Spleen (tissue), 11 donors: Measurements from ENCODE around the gene PNMA6E. TPM values are rescaled to one million over a fixed set of nuclear protein-coding genes. Genes with fewer than 3 reads are reported as not detected.
A peak's percentile ranks its signal among the peaks of the same experiment; 100 is the strongest.

ENCODE experiments used
- DNase-seq: peaks from one replicate; pipeline ENCODE4 v3.0.0-alpha.2; 2020
- H3K27ac ChIP-seq, 8 donors: fragments of 200-600 bp; sonication (generic) in 7 of 8; 1 replicate in 4 of 8; 2 replicates in 4 of 8; pipeline versions ENCODE4 v1.5.0 to v1.8.0; 2016 to 2021; ENCODE audit warnings: inconsistent platforms in 4 of 8, mild to moderate bottlenecking in 4 of 8, moderate library complexity in 1 of 8
- H3K27me3 ChIP-seq, 7 donors: fragments of 200-600 bp; sonication (generic) in 6 of 7; replicated peaks in 1 of 7; 1 replicate in 4 of 7; 2 replicates in 3 of 7; pipeline versions ENCODE4 v1.5.0 to v1.8.0; 2016 to 2021; ENCODE audit warnings: inconsistent platforms in 3 of 7, mild to moderate bottlenecking in 1 of 7
- H3K36me3 ChIP-seq, 6 donors: fragments of 200-600 bp; sonication (generic) in 5 of 6; 1 replicate in 4 of 6; 2 replicates in 2 of 6; pipeline versions ENCODE4 v1.5.0 to v1.8.0; 2016 to 2021; ENCODE audit warnings: inconsistent platforms in 2 of 6
- H3K4me1 ChIP-seq, 6 donors: fragments of 200-600 bp; sonication (generic) in 5 of 6; 1 replicate in 3 of 6; 2 replicates in 3 of 6; pipeline versions ENCODE4 v1.5.0 to v1.8.0; 2016 to 2021; ENCODE audit warnings: inconsistent platforms in 3 of 6
- H3K4me3 ChIP-seq, 8 donors: fragments of 200-600 bp; sonication (generic) in 7 of 8; 1 replicate in 4 of 8; 2 replicates in 4 of 8; pipeline versions ENCODE4 v1.5.0 to v1.8.0; 2016 to 2021; ENCODE audit warnings: inconsistent platforms in 4 of 8, mild to moderate bottlenecking in 4 of 8, moderate library complexity in 2 of 8
- H3K9me3 ChIP-seq, 8 donors: fragments of 200-600 bp; sonication (generic) in 7 of 8; 1 replicate in 4 of 8; 2 replicates in 4 of 8; pipeline versions ENCODE4 v1.5.0 to v1.8.0; 2016 to 2021; ENCODE audit warnings: inconsistent platforms in 4 of 8
- POLR2A ChIP-seq, 3 donors: fragments of 450-650 bp; IDR thresholded peaks; one replicate each; pipeline ENCODE4 v1.5.1; 2017; ENCODE audit warnings: antibody characterized with exemption in 3 of 3, mild to moderate bottlenecking in 1 of 3
- POLR2AphosphoS5 ChIP-seq, 3 donors: sonication (generic); formaldehyde crosslinking; IDR thresholded peaks; one replicate each; pipeline ENCODE4 v1.5.1; 2017; ENCODE audit warnings: antibody characterized with exemption in 3 of 3
- WGBS, 5 donors: extraction: QIAGEN DNeasy Blood & Tissue Kit in 3 of 5; methylation state at CpG; one replicate each; pipeline versions ENCODE4 v1.1.5 to v1.1.7; 2013 to 2018; 5-methylcytosine and 5-hydroxymethylcytosine counted together
- intact Hi-C: fragments of 100-400 bp; cut with DNase I; formaldehyde crosslinking; loops from one replicate; pipeline ENCODE4 v1.15.0; 2023; ENCODE audit warnings: low total_unique reads
- polyA plus RNA-seq, 3 donors: library from polyadenylated mRNA; stranded (reverse); fragments of 200-250 nt; gene quantifications; one replicate each; pipeline ENCODE4 v1.2.1, GENCODE V29; 2013
- small RNA-seq, 4 donors: library from RNA; depleted of rRNA; stranded (forward); fragments of <200 nt; gene quantifications; one replicate each; pipeline ENCODE3, GENCODE V24; 2016
- total RNA-seq, 7 donors: library from RNA; depleted of rRNA in 3 of 7; stranded (reverse); fragments of >200 nt in 3 of 7; fragmentation: NEBNext Ultra II Directional in 4 of 7; extraction: Animal tissue kit (Norgen Biotek cat#: 25700) in 4 of 7; gene quantifications; one replicate each; pipeline versions ENCODE4 v1.1.0 to v1.2.1, GENCODE V29; 2016 to 2021
- TF ChIP-seq, protein P1 (sequence below), 11 experiments: fragments of 200-600 bp in 7 of 11; fragments of 450-650 bp in 4 of 11; sonication (generic) in 4 of 11; IDR thresholded peaks in 8 of 11; conservative IDR thresholded peaks in 3 of 11; 1 replicate in 7 of 11; 2 replicates in 4 of 11; pipeline versions ENCODE4 v1.4.0 to v1.8.0; 2016 to 2021; ENCODE audit warnings: antibody characterized with exemption in 11 of 11, inconsistent platforms in 4 of 11, mild to moderate bottlenecking in 1 of 11
- donor health status: healthy with polysubstance abuse.
- donor health status: DM: no; HTN: no; CAD: no; lungs with moderate emphysema.
- donor health status: DM: no; HTN: no; CAD: no.
- donor health status: Bipolar disorder and iron deficiency.
- donor health status: healthy.
- donor health status: DM: no; HTN: no; CAD: no.
- donor health status: DM: yes; HTN: yes; CAD: no.

Gene PNMA6E
- total and polyA plus RNA-seq, 10 donors: not detected

GRCh38 chrX:153348421-153348820 lies 52.7 kb downstream of the PNMA6E start:
- Histone ChIP-seq H3K36me3 (peaks cover 0 to 72% (median 27%) of the 10 kb centered on the region in 6 donors), H3K9me3 (no peaks in the 10 kb centered on the region), H3K4me1 (no peaks in the 10 kb centered on the region), H3K27ac (no peak overlapping the region), H3K27me3 (no peaks in the 10 kb centered on the region), H3K4me3 (no peak overlapping the region)
- intact Hi-C loops: no loop called here
- 78 to 95% (median 90%) methylated on average over 8 of the region's 8 CpGs for WGBS, 5 donors
- DNase-seq: no peak
- no peak for TF ChIP-seq POLR2A (IDR thresholded peaks at IDR 0.05)
- TF ChIP-seq, protein P1, sequence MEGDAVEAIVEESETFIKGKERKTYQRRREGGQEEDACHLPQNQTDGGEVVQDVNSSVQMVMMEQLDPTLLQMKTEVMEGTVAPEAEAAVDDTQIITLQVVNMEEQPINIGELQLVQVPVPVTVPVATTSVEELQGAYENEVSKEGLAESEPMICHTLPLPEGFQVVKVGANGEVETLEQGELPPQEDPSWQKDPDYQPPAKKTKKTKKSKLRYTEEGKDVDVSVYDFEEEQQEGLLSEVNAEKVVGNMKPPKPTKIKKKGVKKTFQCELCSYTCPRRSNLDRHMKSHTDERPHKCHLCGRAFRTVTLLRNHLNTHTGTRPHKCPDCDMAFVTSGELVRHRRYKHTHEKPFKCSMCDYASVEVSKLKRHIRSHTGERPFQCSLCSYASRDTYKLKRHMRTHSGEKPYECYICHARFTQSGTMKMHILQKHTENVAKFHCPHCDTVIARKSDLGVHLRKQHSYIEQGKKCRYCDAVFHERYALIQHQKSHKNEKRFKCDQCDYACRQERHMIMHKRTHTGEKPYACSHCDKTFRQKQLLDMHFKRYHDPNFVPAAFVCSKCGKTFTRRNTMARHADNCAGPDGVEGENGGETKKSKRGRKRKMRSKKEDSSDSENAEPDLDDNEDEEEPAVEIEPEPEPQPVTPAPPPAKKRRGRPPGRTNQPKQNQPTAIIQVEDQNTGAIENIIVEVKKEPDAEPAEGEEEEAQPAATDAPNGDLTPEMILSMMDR (IDR thresholded peaks at IDR 0.05 in 8 of 11, conservative IDR thresholded peaks at IDR 0.05 in 3 of 11): no peak
- TF ChIP-seq POLR2AphosphoS5 (IDR thresholded peaks at IDR 0.05): no peak

DNA sequence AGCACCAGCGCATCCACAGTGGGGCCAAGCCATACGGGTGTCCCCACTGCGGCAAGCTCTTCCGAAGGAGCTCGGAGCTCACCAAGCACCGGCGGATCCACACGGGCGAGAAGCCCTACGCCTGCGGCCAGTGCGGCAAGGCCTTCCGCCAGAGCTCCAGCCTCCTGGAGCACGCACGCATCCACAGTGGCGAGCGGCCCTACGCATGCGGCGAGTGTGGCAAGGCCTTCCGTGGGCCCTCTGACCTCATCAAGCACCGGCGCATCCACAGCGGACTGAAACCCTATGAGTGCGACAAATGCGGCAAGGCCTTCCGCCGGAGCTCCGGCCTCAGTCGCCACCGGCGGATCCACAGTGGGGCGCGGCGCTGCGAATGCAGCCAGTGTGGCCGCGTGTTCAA lies 53.6 kb downstream of the PNMA6E start:
- H3K4me3 ChIP-seq: no peak overlapping the region
- TF ChIP-seq, protein P1 (IDR thresholded peaks at IDR 0.05 in 8 of 11, conservative IDR thresholded peaks at IDR 0.05 in 3 of 11): no peak
- peak in 2 of 3 donors; percentile 12 to 46 for TF ChIP-seq POLR2AphosphoS5 (IDR thresholded peaks at IDR 0.05)
- DNase-seq: no peak
- 91 to 98% (median 96%) methylated on average over 35 to 38 of the region's 38 CpGs; no CpG with 5 or more reads in 1 of the 5 donors for WGBS, 5 donors
- no peaks in the 10 kb centered on the region for H3K4me1 ChIP-seq
- no peaks in the 10 kb centered on the region for H3K9me3 ChIP-seq
- H3K36me3 ChIP-seq: peaks cover 0 to 77% (median 27%) of the 10 kb centered on the region in 6 donors
- no peak overlapping the region for H3K27ac ChIP-seq
- H3K27me3 ChIP-seq: no peaks in the 10 kb centered on the region
- intact Hi-C loops: no loop called here

Small RNAs within 50 kb of the gene (small RNA-seq; reads per million reads assigned to genes)
- 0 reads per million in 4 donors for gene AC152007.1
- gene RN7SL667P: 0 reads per million in 4 donors

Other genes starting within 250 kb of the PNMA6E start
- not detected for gene MAGEA1, start 222.1 kb downstream of the PNMA6E start, total RNA-seq
- not detected for gene MAGEA1, start 222.1 kb downstream of the PNMA6E start, polyA plus RNA-seq
- gene PNMA6F, start 79.6 kb downstream of the PNMA6E start, total RNA-seq: not detected
- gene PNMA6F, start 79.6 kb downstream of the PNMA6E start, polyA plus RNA-seq: not detected
- gene ZNF275, start 67.2 kb downstream of the PNMA6E start, total RNA-seq: 10 to 100 TPM; 15.2 to 33.8 (median 29.3) TPM
- 1 to 10 TPM; 2.9 to 5.2 (median 5.2) TPM for gene ZNF275, start 67.2 kb downstream of the PNMA6E start, polyA plus RNA-seq
- 1 to 10 TPM; 1.5 to 3.4 (median 2.4) TPM for gene ZFP92, start 10.1 kb upstream of the PNMA6E start, total RNA-seq
- under 1 TPM; 0.26 to 0.83 (median 0.50) TPM for gene ZFP92, start 10.1 kb upstream of the PNMA6E start, polyA plus RNA-seq
- gene TREX2, start 44.7 kb upstream of the PNMA6E start, total RNA-seq: 1 to 10 TPM; 1.2 to 6.4 (median 3.7) TPM
- gene TREX2, start 44.7 kb upstream of the PNMA6E start, polyA plus RNA-seq: 1 to 10 TPM; 1.1 to 1.8 (median 1.3) TPM
- gene HAUS7, start 69.2 kb upstream of the PNMA6E start, total RNA-seq: 10 to 100 TPM; 23.6 to 36.2 (median 33.2) TPM
- gene HAUS7, start 69.2 kb upstream of the PNMA6E start, polyA plus RNA-seq: 10 to 100 TPM; 36.6 to 83.7 (median 79.8) TPM
- gene BGN, start 93.6 kb upstream of the PNMA6E start, total RNA-seq: 100 to 1,000 TPM; 180 to 370 (median 268) TPM
- gene BGN, start 93.6 kb upstream of the PNMA6E start, polyA plus RNA-seq: 100 to 1,000 TPM in 1 of 3 donors, 10 to 100 TPM in 2; 37.1 to 109 (median 40.1) TPM
- under 1 TPM in 2 of 7 donors, not detected in 5; 0.07 to 0.13 TPM for gene ATP2B3, start 116.3 kb upstream of the PNMA6E start, total RNA-seq
- not detected for gene ATP2B3, start 116.3 kb upstream of the PNMA6E start, polyA plus RNA-seq
- gene CCNQ, start 197.8 kb upstream of the PNMA6E start, total RNA-seq: 10 to 100 TPM; 17.5 to 32.0 (median 21.7) TPM
- gene CCNQ, start 197.8 kb upstream of the PNMA6E start, polyA plus RNA-seq: 10 to 100 TPM; 58.6 to 67.3 (median 59.6) TPM
- gene DUSP9, start 245.9 kb upstream of the PNMA6E start, total RNA-seq: under 1 TPM in 1 of 7 donors, not detected in 6; 0.17 TPM
- gene DUSP9, start 245.9 kb upstream of the PNMA6E start, polyA plus RNA-seq: under 1 TPM in 1 of 3 donors, not detected in 2; 0.09 TPM